AG04450 (cell line): ENCODE data around the gene RPL9. TPM values are rescaled to one million over a fixed set of nuclear protein-coding genes. Genes with fewer than 3 reads are reported as not detected.
A peak's percentile ranks its signal among the peaks of the same experiment; 100 is the strongest.
"Not testable (repeated sequence)": the region's sequence is repeated elsewhere in the genome, so short reads cannot be mapped to it uniquely, and the experiment has no call there.

ENCODE experiments used
- CTCF ChIA-PET: fragments of 300-600, 350-600 bp; formaldehyde crosslinking; extraction: SDS; loops from one replicate; lab custom pipeline; 2022; ENCODE audit warnings: antibody characterized with exemption, inconsistent platforms; lab: Charles Lee
- POLR2A ChIA-PET: fragments of 350-600 bp; formaldehyde crosslinking; extraction: SDS; loops from one replicate; lab custom pipeline; 2021; ENCODE audit warnings: antibody characterized with exemption, inconsistent platforms; lab: Yijun Ruan, JAX
- DNase-seq: peaks from one replicate; pipeline ENCODE4 v3.0.0-alpha.2; 2011; ENCODE audit warnings: low read depth, low spot score
- H3K27ac ChIP-seq: one replicate; pipeline ENCODE4 v1.5.1; 2012; ENCODE audit warnings: low read depth, low read length, control low read depth
- H3K27me3 ChIP-seq: one replicate; pipeline ENCODE4 v1.6.0; 2012; ENCODE audit warnings: low read length; ENCODE audit not compliant: control insufficient read depth, insufficient read depth
- H3K4me3 ChIP-seq: 2 replicates; pipeline ENCODE4 v1.5.1; 2011; ENCODE audit warnings: mild to moderate bottlenecking, low read depth, low read length, control low read depth
- H3K9me3 ChIP-seq: 2 replicates; pipeline ENCODE4 v1.5.1; 2012; ENCODE audit warnings: low read length; ENCODE audit not compliant: control insufficient read depth, insufficient read depth
- polyA minus RNA-seq: library from RNA; depleted of rRNA, polyadenylated mRNA; stranded (reverse); fragments of >200 nt; gene quantifications from 2 replicates; pipeline ENCODE4 v1.2.3, GENCODE V29; 2011; rRNA and poly(A)+ RNA removed
- polyA plus RNA-seq: library from polyadenylated mRNA; depleted of rRNA; stranded (reverse); fragments of >200 nt; gene quantifications from 2 replicates; pipeline ENCODE4 v1.2.3, GENCODE V29; 2011; rRNA removed
- TF ChIP-seq, protein P1 (sequence below): IDR thresholded peaks from 2 replicates; pipeline ENCODE4 v1.5.1; 2011; ENCODE audit warnings: low read depth, low read length, control low read depth, inconsistent platforms

RPL9 gene
- 2,183 and 3,111 TPM in 2 replicates for polyA plus RNA-seq
- polyA minus RNA-seq, result 194 and 311 TPM in 2 replicates

DNA sequence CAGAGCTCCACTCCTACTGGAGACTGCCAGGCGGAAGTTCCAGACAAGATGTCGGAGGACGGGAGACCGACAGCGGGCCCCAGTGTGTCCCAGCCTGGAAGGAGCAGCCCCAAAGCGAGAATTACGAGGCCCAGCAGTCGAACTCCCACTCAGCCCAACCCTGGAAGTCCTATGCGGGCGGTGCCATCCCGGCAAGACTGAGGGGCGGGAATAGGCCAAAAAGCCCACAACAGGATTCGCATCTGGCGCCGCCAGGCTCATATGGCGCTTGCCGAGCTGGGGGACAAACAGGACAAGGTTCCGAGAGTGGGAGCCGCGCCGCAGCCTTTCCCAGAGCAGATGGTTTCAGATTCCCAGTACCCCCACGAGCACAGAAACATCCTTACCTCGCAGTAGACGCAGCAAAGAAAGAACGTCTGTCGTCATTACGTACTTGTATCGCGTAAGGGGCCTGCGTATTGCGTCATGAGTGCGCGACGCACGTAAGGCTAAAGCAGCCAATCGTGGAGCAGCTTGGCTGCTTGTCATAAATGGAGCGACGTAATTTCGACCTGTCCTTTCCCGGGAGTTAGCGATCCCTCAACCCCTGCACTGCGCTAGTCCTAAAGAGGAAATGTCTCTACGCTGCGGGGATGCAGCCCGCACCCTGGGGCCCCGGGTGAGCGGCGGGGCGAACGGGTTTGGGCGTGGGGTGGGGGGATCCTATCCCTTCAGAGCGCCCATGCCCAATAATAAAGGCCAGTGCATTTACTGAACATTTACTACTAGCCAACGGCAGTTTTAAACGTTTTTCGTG, at the start of gene RPL9, which contains the start of gene LIAS:
TSS of gene RPL9 (minus strand) at position 418 of the 796 bp plus-strand sequence. CDS start 483 bp downstream, outside the sequence.
TSS of gene LIAS (plus strand) at position 552 of the 796 bp plus-strand sequence. CDS start at position 614, 62 bp downstream.
- POLR2A ChIA-PET, result interaction anchor here (0.5 to 1.9 kb wide), 10 partner anchors 10 to 330 kb away, joined by 3 to 15 read pairs (median 3); partner anchors contain the start of gene UGDH

GRCh38 chr4:39505581-39505980, 46.9 kb upstream of the RPL9 start:
- POLR2A ChIA-PET, result interaction anchor here (1.7 kb wide), 1 partner anchor 22 kb away, joined by 5 read pairs; the partner anchor contains the start of gene UGDH
- DNase-seq, result no peak
- TF ChIP-seq, protein P1, sequence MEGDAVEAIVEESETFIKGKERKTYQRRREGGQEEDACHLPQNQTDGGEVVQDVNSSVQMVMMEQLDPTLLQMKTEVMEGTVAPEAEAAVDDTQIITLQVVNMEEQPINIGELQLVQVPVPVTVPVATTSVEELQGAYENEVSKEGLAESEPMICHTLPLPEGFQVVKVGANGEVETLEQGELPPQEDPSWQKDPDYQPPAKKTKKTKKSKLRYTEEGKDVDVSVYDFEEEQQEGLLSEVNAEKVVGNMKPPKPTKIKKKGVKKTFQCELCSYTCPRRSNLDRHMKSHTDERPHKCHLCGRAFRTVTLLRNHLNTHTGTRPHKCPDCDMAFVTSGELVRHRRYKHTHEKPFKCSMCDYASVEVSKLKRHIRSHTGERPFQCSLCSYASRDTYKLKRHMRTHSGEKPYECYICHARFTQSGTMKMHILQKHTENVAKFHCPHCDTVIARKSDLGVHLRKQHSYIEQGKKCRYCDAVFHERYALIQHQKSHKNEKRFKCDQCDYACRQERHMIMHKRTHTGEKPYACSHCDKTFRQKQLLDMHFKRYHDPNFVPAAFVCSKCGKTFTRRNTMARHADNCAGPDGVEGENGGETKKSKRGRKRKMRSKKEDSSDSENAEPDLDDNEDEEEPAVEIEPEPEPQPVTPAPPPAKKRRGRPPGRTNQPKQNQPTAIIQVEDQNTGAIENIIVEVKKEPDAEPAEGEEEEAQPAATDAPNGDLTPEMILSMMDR, result no peak

More for the DNA sequence above, at the start of gene RPL9, which contains the start of gene LIAS:
- Histone ChIP-seq H3K4me3 (peak within 1 kb of the TSS; percentile 95), H3K27me3 (no peaks in the 10 kb centered on the region), H3K9me3 (no peaks in the 10 kb centered on the region), H3K27ac (peak within 1 kb of the TSS; percentile 94)
- peak; percentile 99 for DNase-seq
- CTCF ChIA-PET, result interaction anchor here (0.8 kb wide), 1 partner anchor 519 kb away, joined by 3 read pairs; no protein-coding TSS in a partner anchor
- TF ChIP-seq, protein P1, result no peak

GRCh38 chr4:39504538-39504937, 45.8 kb upstream of the RPL9 start:
- Histone ChIP-seq H3K27me3 (no peaks in the 10 kb centered on the region), H3K27ac (no peak overlapping the region), H3K4me3 (no peak overlapping the region), H3K9me3 (no peaks in the 10 kb centered on the region)
- ChIA-PET POLR2A (interaction anchor here (1.7 kb wide), 1 partner anchor 23 kb away, joined by 5 read pairs; the partner anchor contains the start of gene UGDH), CTCF (interaction anchor here (2.3 kb wide), 1 partner anchor 35 kb away, joined by 5 read pairs; no protein-coding TSS in a partner anchor)
- DNase-seq, result no peak
- TF ChIP-seq, protein P1, result no peak

More at GRCh38 chr4:39505581-39505980, 46.9 kb upstream of the RPL9 start:
- CTCF ChIA-PET, result interaction anchor here (0.5 to 2.3 kb wide), 3 partner anchors 19 to 149 kb away, joined by 3 to 5 read pairs (median 3); no protein-coding TSS in a partner anchor
- H3K4me3 ChIP-seq, result no peak overlapping the region
- no peaks in the 10 kb centered on the region for H3K9me3 ChIP-seq
- H3K27me3 ChIP-seq, result no peaks in the 10 kb centered on the region
- H3K27ac ChIP-seq, result no peak overlapping the region

DNA sequence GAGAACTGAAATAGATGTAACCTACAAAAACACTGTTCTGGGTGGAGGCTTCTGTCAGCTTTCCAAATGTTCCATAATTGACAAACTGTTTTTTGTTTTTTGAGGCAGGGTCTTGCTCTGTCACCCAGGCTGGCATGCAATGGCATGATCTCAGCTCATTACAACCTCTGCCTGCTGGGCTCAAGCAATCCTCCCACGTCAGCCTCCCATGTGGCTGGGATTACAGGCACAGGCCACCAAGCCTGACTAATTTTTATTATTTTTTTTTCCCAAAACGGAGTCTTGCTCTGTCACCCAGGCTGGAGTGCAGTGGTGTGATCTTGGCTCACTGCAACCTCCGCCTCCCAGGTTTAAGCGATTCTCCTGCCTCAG, 43.9 kb upstream of the RPL9 start:
- H3K9me3 ChIP-seq, H3K4me3 ChIP-seq, H3K27me3 ChIP-seq, DNase-seq: not testable (repeated sequence)
- ChIA-PET POLR2A (interaction anchor here (0.6 to 1.0 kb wide), 2 partner anchors 8 to 25 kb away, joined by 3 to 5 read pairs; partner anchors contain the start of gene UGDH), CTCF (interaction anchor here (0.5 kb wide), 1 partner anchor 52 kb away, joined by 7 read pairs; no protein-coding TSS in a partner anchor)
- peak overlapping the region; percentile 61 for H3K27ac ChIP-seq

DNA sequence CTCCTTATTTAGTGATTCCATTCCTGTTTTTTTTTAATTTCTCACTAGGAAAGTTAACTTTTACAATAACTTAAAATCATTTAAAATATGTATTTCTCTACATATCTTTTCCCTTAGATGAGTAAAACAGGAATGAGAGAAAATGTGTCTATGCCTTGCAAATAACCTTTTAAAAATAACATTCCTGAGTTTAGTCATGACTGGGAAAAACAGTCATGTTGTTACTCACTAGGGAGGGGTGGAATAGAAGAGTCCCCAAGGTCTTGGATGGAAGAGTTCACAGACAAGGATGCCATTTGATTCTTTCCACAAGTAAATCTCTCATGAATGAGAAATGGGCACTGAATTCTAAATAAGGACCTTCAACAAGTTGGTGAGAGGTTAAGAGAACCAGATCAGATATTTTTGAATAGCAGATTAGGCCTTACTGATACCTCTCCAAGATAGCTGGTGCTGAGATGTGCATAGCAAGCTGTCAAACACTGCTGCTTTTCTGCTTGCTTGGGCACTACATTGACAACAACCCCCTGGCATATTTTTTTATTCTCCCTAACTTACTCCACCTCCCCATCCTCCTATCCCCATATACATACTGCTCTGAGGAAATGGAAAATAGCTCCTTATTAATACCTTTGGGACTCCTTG, 43.4 kb upstream of the RPL9 start:
- Histone ChIP-seq H3K27me3 (no peaks in the 10 kb centered on the region), H3K4me3 (no peak overlapping the region), H3K9me3 (no peaks in the 10 kb centered on the region), H3K27ac (peak overlapping the region; percentile 61)
- TF ChIP-seq, protein P1, result no peak
- peak; percentile 11 for DNase-seq
- ChIA-PET CTCF (no interaction called here), POLR2A (interaction anchor here (1.0 kb wide), 1 partner anchor 25 kb away, joined by 5 read pairs; the partner anchor contains the start of gene UGDH)
